Inferior parietal cortex (tissue), 1 donor: ENCODE data around the gene LCN6.
"Not testable (repeated sequence)": the region's sequence is repeated elsewhere in the genome, so short reads cannot be mapped to it uniquely, and the experiment has no call there.

Experiments used
- DNase-seq: peaks from one replicate; pipeline ENCODE4 v3.0.0-alpha.2; 2016; ENCODE audit errors: extremely low spot score

Gene LCN6

GRCh38 chr9:136784249-136784996 is 36.1 kb upstream of the LCN6 start:
- peak; percentile 66 for DNase-seq

DNA sequence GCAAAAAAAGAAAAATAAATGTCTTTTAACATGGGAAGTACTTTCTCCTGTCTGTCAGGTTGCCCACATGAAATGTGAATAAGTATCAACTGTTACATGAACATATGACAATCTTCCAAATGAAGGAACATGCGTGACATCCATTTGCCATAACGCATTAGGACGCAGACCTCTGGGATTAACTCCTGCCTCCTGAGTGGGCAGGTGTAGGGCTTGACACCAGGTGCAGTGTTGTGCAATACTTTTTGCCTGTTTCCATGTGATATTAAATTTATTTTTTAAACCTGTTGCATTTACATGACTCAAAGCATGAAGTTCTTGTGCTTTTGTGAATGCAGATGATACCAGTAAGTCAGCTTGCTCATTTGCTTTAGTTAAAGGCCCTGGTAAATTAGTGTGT is 34.1 kb upstream of the LCN6 start:
- DNase-seq = no peak

- no peak for DNase-seq
Measured at GRCh38 chr9:136779808-136780207, 31.5 kb upstream of the LCN6 start.

DNA sequence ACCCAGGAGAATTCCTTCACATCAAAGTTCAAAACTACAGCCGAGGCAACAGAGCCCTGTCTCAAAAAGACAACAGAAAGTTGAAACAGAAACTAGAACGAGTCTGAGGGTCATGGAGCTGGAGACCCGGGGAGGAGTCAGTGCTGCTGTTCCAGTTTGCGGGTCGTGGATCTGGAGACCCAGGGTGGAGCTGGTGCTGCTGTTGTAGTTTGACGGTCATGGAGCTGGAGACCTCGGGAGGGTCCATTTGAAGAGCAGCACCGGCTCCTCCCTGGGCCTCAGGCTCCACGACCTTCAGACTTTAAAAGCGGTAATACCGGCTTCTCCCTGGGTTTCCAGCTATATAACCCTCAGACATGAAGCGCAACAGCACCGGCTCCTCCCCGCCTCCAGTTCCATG is 29.0 kb upstream of the LCN6 start:
- DNase-seq = no peak

- DNase-seq = no peak
Measured at GRCh38 chr9:136776947-136777346, 28.6 kb upstream of the LCN6 start.

DNA sequence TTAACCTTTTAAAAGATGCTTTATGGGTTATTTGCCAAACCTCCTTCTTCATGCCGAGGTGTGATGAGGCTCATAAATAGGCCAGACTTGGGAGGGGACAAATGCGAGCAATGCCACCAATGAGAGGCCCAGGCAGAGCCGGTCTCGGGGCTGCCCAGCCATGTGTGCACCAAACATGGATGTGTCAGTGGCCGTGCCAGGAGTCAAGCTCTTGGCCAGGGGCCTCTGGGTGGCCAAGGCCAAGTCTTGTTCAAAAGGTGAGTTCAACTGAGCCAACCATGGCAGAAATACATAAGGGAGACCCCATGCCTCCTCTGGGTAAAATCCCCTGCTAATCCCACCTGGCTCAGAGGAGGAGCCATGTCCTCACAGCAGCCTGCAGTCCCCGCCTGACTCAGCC is 26.9 kb upstream of the LCN6 start:
- no peak for DNase-seq

- DNase-seq = no peak
Measured at GRCh38 chr9:136774416-136775045, 26.2 kb upstream of the LCN6 start.

DNA sequence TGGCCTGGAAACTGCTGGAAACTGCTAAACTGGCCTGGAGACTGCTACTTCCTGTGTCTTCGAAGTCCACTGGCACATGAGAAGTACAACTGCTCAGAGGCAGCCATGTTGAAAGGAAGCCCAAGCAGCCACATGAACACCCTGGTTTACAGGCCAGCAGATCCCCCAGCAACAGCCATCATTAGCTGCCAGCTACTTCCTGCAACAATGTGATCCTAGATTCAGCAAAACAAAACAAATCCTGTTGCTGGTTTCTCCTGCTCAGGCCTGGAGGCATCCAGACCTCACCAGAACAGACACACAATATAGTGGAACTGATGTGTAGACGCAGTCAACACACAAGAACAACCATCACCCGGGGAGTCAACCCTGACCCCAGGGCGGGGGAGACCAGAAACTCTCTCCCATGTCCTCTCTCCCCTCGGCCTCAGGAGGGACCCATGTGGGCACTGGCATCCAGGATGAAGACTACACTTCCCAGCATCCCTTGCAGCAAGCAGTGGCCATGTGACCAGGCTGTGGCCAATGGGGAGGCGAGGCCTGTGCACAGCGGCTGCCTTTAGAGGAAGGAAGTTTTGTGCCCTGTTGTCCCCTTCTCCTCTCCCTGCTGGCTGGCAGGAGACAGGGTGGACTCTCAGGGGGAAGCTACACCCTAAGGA is 25.2 kb upstream of the LCN6 start:
- DNase-seq = no peak

GRCh38 chr9:136771907-136772415 is 23.6 kb upstream of the LCN6 start:
- no peak for DNase-seq

GRCh38 chr9:136769710-136770191 is 21.4 kb upstream of the LCN6 start:
- no peak for DNase-seq

DNA sequence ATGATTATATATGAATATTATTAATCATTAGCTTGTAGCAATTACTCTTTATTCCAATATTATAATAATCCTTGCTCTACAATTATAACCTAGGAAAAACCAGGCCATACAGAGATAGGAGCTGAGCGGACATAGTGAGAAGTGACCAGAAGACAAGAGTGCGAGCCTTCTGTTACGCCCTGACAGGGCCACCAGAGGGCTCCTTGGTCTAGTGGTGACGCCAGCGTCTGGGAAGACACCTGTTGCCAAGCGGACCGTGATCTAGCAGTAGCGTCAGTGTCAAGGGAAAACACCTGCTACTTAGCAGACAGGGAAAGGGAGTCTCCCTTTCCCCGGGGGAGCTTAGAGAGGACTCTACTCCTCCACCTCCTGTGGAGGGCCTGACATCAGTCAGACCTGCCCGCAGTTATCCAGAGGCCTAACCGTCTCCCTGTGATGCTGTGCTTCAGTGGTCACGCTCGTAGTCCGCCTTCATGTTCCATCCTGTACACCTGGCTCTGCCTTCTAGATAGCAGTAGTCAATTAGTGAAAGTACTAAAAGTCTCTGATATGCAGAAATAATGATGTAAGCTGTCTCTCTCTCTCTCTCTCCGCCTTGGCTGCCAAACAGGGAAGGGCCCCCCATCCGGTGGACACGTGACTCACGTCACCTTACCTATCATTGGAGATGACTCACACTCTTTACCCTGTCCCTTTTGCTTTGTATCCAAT is 18.2 kb upstream of the LCN6 start:
- peak; percentile 44 for DNase-seq

DNA sequence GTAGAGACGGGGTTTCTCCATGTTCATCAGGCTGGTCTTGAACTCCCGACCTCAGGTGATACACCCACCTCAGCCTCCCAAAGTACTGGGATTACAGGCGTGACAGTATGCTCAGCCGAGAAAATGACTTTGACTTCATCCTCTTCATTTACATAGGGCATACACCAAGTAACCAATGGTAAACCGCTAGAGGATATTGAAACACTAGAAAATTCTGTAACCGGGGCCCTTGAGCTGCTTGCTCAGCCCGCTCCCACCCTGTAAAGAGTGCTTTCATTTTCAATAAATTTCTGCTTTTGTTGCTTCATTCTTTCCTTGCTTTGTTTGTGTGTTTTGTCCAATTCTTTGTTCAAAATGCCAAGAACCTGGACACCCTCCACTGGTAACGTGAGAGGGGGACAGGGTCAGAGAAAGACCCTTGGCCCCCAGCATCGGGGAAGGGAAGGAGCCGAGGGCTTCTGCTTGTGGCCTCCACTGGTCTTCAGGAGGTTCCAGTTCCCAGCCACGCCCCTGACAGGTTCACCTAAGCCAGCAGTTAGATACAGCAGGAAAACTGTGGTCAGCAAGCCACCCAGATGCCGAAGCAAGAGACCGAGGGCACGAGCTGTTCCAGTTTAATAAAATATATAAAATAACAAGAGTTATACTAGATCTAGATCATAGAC is 17.6 kb upstream of the LCN6 start:
- not testable (repeated sequence) for DNase-seq

- DNase-seq = no peak
Measured at GRCh38 chr9:136765041-136765440, 16.7 kb upstream of the LCN6 start.

- no peak for DNase-seq
Measured at GRCh38 chr9:136764301-136764891, 16.1 kb upstream of the LCN6 start, which contains the start of gene LCN15. LCN15 (minus strand) TSS chr9:136764518; CDS start chr9:136764488, 30 bp downstream.

DNA sequence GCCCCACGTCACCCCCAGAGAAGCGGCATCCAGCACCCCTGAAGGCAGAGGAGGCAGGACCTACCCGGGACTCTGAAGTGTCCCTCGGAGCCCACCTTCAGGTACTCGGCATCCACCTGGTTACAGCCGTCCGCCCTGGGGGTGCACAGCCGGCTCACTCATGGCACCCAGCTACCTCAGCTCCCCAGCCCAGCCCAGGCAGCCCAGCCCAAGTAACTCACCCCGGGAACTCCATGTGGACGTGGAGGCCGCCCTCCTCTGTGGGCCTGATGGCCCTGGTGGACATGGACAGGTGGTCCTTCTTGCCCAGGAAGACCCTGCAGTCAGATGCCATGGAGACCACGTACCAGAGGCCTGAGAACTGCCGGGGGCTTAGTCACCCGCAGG is 15.3 kb upstream of the LCN6 start:
- no peak for DNase-seq

DNA sequence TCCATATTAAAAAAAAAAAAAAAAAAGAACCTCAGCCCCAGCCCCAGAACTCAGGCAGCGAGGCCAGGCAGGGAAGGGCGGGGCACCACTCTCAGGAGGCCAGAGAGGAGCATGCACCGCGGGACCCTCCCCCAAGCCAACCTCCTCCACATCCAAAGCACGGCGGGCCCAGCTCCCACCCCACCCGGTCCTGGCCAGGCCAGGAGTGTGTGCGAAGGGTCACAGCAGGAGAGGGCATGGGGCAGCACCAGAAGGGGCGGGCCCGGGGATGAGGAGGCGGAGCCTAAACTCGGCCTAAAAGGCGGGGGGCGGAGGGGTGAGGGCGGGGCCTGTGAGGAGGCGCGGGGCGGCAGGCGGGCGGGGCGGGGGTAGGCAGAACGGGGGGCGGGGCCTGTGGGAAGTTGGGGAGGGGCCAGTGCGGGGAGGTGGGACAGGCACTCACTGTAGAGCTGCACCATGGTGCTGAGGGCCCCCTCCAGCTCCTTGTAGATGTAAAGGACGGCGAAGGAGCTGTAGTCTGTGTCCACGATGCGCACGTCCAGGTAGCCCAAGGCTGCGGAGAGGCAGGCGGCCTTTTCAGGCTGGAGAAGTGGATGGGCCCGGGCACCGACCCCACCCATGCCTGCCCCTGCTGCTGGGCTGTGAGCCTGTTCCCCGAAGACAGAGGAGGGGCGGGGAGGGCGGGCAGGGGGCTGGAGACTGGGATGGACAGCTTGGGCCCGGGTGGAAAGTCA is 14.8 kb upstream of the LCN6 start:
- no peak for DNase-seq

GRCh38 chr9:136762221-136762691 is 13.9 kb upstream of the LCN6 start:
- no peak for DNase-seq

DNA sequence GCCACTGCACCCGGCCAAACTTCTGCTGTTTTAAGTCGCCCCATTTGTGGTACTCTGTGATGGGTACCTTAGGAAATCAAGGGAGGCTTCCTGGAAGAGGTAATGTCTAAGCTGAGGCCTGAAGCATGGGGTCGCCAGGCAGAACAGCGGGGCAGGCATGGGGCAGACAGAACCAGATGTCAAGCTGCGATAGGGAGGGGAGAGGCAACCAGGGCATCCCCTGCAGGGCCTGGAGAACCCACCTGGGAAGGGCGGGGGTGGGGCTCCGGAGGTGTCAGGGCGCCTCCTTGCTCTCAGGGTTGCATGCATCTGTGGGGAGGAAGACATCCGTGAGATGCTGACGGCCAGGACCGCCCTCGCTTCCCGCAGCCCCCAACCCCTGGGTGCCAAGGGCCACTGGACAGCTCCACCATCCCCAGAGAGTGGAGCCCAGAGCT is 13.2 kb upstream of the LCN6 start:
- DNase-seq = no peak

GRCh38 chr9:136760834-136761544 is 12.7 kb upstream of the LCN6 start:
- DNase-seq = peak; percentile 55
